GM19238 (cell line): ENCODE data around the gene EPB41L1.

Experiments used
- DNase-seq: peaks from one replicate; pipeline ENCODE4 v3.0.0; 2011; ENCODE audit warnings: low spot score; ENCODE audit not compliant: insufficient read length

EPB41L1 gene

GRCh38 chr20:36153736-36154699 is 522 bp upstream of the EPB41L1 start:
- no peak for DNase-seq

- no peak for DNase-seq
Observed at GRCh38 chr20:36155629-36155971, 1.1 kb downstream of the EPB41L1 start.

GRCh38 chr20:36155991-36156390 is 1.5 kb downstream of the EPB41L1 start:
- DNase-seq: no peak

GRCh38 chr20:36157610-36158009 is 3.1 kb downstream of the EPB41L1 start:
- DNase-seq: no peak

- DNase-seq: no peak
Observed at GRCh38 chr20:36158160-36158741, 3.7 kb downstream of the EPB41L1 start.

GRCh38 chr20:36159833-36160232 is 5.3 kb downstream of the EPB41L1 start:
- DNase-seq: no peak

- DNase-seq: no peak
Observed at GRCh38 chr20:36162272-36162966, 7.9 kb downstream of the EPB41L1 start.

- DNase-seq: no peak
Observed at GRCh38 chr20:36167902-36168503, 13.5 kb downstream of the EPB41L1 start.

- DNase-seq: no peak
Observed at GRCh38 chr20:36170542-36171215, 16.1 kb downstream of the EPB41L1 start.

- no peak for DNase-seq
Observed at GRCh38 chr20:36173451-36173933, 19.0 kb downstream of the EPB41L1 start.

GRCh38 chr20:36175016-36175415 is 20.5 kb downstream of the EPB41L1 start:
- DNase-seq: no peak

- no peak for DNase-seq
Observed at GRCh38 chr20:36175475-36175995, 21.0 kb downstream of the EPB41L1 start.

GRCh38 chr20:36177716-36178115 is 23.2 kb downstream of the EPB41L1 start:
- DNase-seq: no peak

- DNase-seq: no peak
Observed at GRCh38 chr20:36179170-36179945, 24.8 kb downstream of the EPB41L1 start.

- no peak for DNase-seq
Observed at GRCh38 chr20:36180323-36180722, 25.8 kb downstream of the EPB41L1 start.

GRCh38 chr20:36181934-36182603 is 27.5 kb downstream of the EPB41L1 start:
- DNase-seq: no peak

GRCh38 chr20:36182604-36183154 is 28.1 kb downstream of the EPB41L1 start:
- no peak for DNase-seq

- no peak for DNase-seq
Observed at GRCh38 chr20:36183155-36183944, 28.8 kb downstream of the EPB41L1 start.
